H1 (cell line): ENCODE data around the gene GPR141. TPM values are rescaled to one million over a fixed set of nuclear protein-coding genes. Genes with fewer than 3 reads are reported as not detected.

Experiments
- CTCF ChIA-PET: fragments of 300-600 bp; sonication (Branson Sonifier 250); formaldehyde crosslinking; loops from one replicate; lab custom pipeline; 2021; ENCODE audit not compliant: partially characterized antibody; lab: Charles Lee
- POLR2A ChIA-PET: fragments of 300-600 bp; sonication (Branson Sonifier 250); formaldehyde crosslinking; loops from one replicate; lab custom pipeline; 2021; ENCODE audit warnings: inconsistent platforms; ENCODE audit not compliant: partially characterized antibody; lab: Charles Lee
- DNase-seq, 2 experiments: peaks; one replicate each; pipeline versions ENCODE4 v3.0.0 to v3.0.0-alpha.2; 2010 to 2022; ENCODE audit warnings: low spot score in 2 of 2, low read depth in 1 of 2, mixed read lengths in 1 of 2
- FAIRE-seq: peaks from 2 replicates; lab custom pipeline; 2011; peaks lifted over from hg19 to GRCh38; lab: Jason Lieb, UNC
- H2AFZ ChIP-seq: 2 replicates; pipeline ENCODE4 v1.8.1; 2012; ENCODE audit warnings: low read length, inconsistent platforms
- H2AK5ac ChIP-seq: 2 replicates; pipeline ENCODE4 v1.6.1; 2013; ENCODE audit warnings: low read depth, low read length
- H2BK120ac ChIP-seq: replicated peaks from 2 replicates; pipeline ENCODE3; 2013; ENCODE audit warnings: low read depth, low read length, inconsistent platforms
- H2BK12ac ChIP-seq: 2 replicates; pipeline ENCODE4 v1.6.1; 2013; ENCODE audit warnings: low read depth, low read length
- H2BK15ac ChIP-seq: 2 replicates; pipeline ENCODE4 v1.6.1; 2013; ENCODE audit warnings: low read length
- H2BK20ac ChIP-seq: 2 replicates; pipeline ENCODE4 v1.6.1; 2013; ENCODE audit warnings: low read length
- H2BK5ac ChIP-seq: 2 replicates; pipeline ENCODE4 v1.6.1; 2013; ENCODE audit warnings: low read depth, low read length
- H3K14ac ChIP-seq: 2 replicates; pipeline ENCODE4 v1.6.1; 2013; ENCODE audit warnings: inconsistent platforms; ENCODE audit not compliant: insufficient read length
- H3K18ac ChIP-seq: 2 replicates; pipeline ENCODE4 v1.6.1; 2013; ENCODE audit warnings: low read length; ENCODE audit errors: extremely low read depth
- H3K23ac ChIP-seq: 2 replicates; pipeline ENCODE4 v1.6.1; 2013; ENCODE audit warnings: inconsistent platforms; ENCODE audit not compliant: insufficient read length
- H3K23me2 ChIP-seq: 2 replicates; pipeline ENCODE4 v1.6.1; 2013; ENCODE audit warnings: low read depth, low read length
- H3K27ac ChIP-seq: 2 replicates; pipeline ENCODE4 v1.6.1; 2011; ENCODE audit warnings: low read depth, low read length, inconsistent platforms
- H3K27me3 ChIP-seq, 4 experiments: replicated peaks in 1 of 4; 1 replicate in 1 of 4; 2 replicates in 3 of 4; pipeline versions ENCODE4 v1.6.1 to v1.8.1; 2011 to 2013; ENCODE audit warnings: low read length in 3 of 4, mild to moderate bottlenecking in 3 of 4, inconsistent platforms in 2 of 4, mixed read lengths in 2 of 4, moderate library complexity in 1 of 4; ENCODE audit not compliant: control insufficient read depth in 3 of 4, insufficient read depth in 3 of 4; ENCODE audit errors: extremely low read depth in 1 of 4
- H3K36me3 ChIP-seq, 4 experiments: 2 replicates each; pipeline versions ENCODE4 v1.6.1 to v1.8.1; 2011 to 2013; ENCODE audit warnings: mild to moderate bottlenecking in 4 of 4, low read length in 3 of 4, moderate library complexity in 2 of 4, control low read depth in 1 of 4, inconsistent platforms in 1 of 4; ENCODE audit not compliant: insufficient read depth in 4 of 4, control insufficient read depth in 2 of 4
- H3K4ac ChIP-seq: replicated peaks from 2 replicates; pipeline ENCODE3; 2013; ENCODE audit warnings: low read length, low read depth, mixed read lengths, inconsistent platforms; ENCODE audit not compliant: insufficient read length
- H3K4me1 ChIP-seq, 4 experiments: replicated peaks in 1 of 4; 1 replicate in 1 of 4; 2 replicates in 3 of 4; pipeline versions ENCODE4 v1.6.1 to v1.8.1; 2011 to 2013; ENCODE audit warnings: low read length in 3 of 4, inconsistent platforms in 2 of 4, mixed read lengths in 1 of 4; ENCODE audit not compliant: insufficient read depth in 4 of 4, control insufficient read depth in 3 of 4
- H3K4me2 ChIP-seq, 2 experiments: 2 replicates each; pipeline versions ENCODE4 v1.6.1 to v1.8.1; 2011 to 2013; ENCODE audit warnings: low read depth in 2 of 2, low read length in 2 of 2, control low read depth in 1 of 2, inconsistent platforms in 1 of 2, mild to moderate bottlenecking in 1 of 2; ENCODE audit not compliant: insufficient read depth in 1 of 2
- H3K4me3 ChIP-seq, 4 experiments: fragments of 200-600, 300-600 bp in 1 of 4; sonication (generic), shearing (Covaris generic), sonication (Bioruptor Twin) in 1 of 4; 2 replicates each; pipeline versions ENCODE4 v1.5.1 to v1.8.1; 2011 to 2016; ENCODE audit warnings: low read length in 4 of 4, low read depth in 3 of 4, control low read depth in 2 of 4, inconsistent platforms in 2 of 4, mild to moderate bottlenecking in 2 of 4, mixed read lengths in 1 of 4, moderate library complexity in 1 of 4; ENCODE audit not compliant: insufficient read depth in 2 of 4; ENCODE audit errors: extremely low read depth in 1 of 4
- H3K56ac ChIP-seq: replicated peaks from 2 replicates; pipeline ENCODE3; 2013; ENCODE audit warnings: low read depth, mild to moderate bottlenecking, mixed read lengths, low read length, inconsistent platforms; ENCODE audit not compliant: insufficient read length
- H3K79me1 ChIP-seq: 2 replicates; pipeline ENCODE4 v1.6.1; 2013; ENCODE audit warnings: low read depth, low read length, control low read depth
- H3K79me2 ChIP-seq, 2 experiments: 2 replicates each; pipeline versions ENCODE4 v1.6.1 to v1.8.1; 2012 to 2013; ENCODE audit warnings: low read length in 2 of 2, mild to moderate bottlenecking in 2 of 2, inconsistent platforms in 1 of 2; ENCODE audit not compliant: insufficient read depth in 2 of 2, control insufficient read depth in 1 of 2
- H3K9ac ChIP-seq, 4 experiments: replicated peaks in 1 of 4; 1 replicate in 1 of 4; 2 replicates in 3 of 4; pipeline versions ENCODE4 v1.6.1 to v1.8.1; 2011 to 2013; ENCODE audit warnings: low read depth in 3 of 4, low read length in 3 of 4, control low read depth in 2 of 4, mild to moderate bottlenecking in 2 of 4, moderate library complexity in 2 of 4, inconsistent platforms in 1 of 4; ENCODE audit errors: extremely low read depth in 1 of 4
- H3K9me3 ChIP-seq, 2 experiments: 2 replicates each; pipeline versions ENCODE4 v1.6.1 to v1.8.1; 2012 to 2013; ENCODE audit warnings: mild to moderate bottlenecking in 2 of 2, moderate library complexity in 2 of 2, control low read depth in 1 of 2, inconsistent platforms in 1 of 2, low read depth in 1 of 2, low read length in 1 of 2, mixed read lengths in 1 of 2; ENCODE audit not compliant: insufficient read depth in 2 of 2
- H4K20me1 ChIP-seq, 2 experiments: replicated peaks in 1 of 2; 2 replicates each; pipeline versions ENCODE3 to v1.8.1; 2011 to 2013; ENCODE audit warnings: inconsistent platforms in 2 of 2, low read length in 2 of 2, mild to moderate bottlenecking in 1 of 2; ENCODE audit not compliant: insufficient read depth in 2 of 2, control insufficient read depth in 1 of 2
- H4K5ac ChIP-seq: 2 replicates; pipeline ENCODE4 v1.6.1; 2013; ENCODE audit warnings: low read length, low read depth, mixed read lengths, inconsistent platforms; ENCODE audit not compliant: insufficient read length
- H4K8ac ChIP-seq: 2 replicates; pipeline ENCODE4 v1.8.0; 2013; ENCODE audit warnings: mild to moderate bottlenecking, moderate library complexity, low read length, inconsistent platforms; ENCODE audit not compliant: insufficient read depth; ENCODE audit errors: extremely low read depth
- H4K91ac ChIP-seq: replicated peaks from 2 replicates; pipeline ENCODE3; 2013; ENCODE audit warnings: low read length, mixed read lengths, inconsistent platforms; ENCODE audit not compliant: insufficient read length
- CREB1 ChIP-seq: IDR thresholded peaks from 2 replicates; pipeline ENCODE4 v1.6.1; 2012; ENCODE audit warnings: inconsistent platforms
- RBBP5 ChIP-seq: IDR thresholded peaks from 2 replicates; pipeline ENCODE4 v1.7.1; 2012; ENCODE audit warnings: low read depth, mild to moderate bottlenecking, inconsistent platforms, low read length, moderate library complexity, borderline replicate concordance
- YY1 ChIP-seq: IDR thresholded peaks from 2 replicates; pipeline ENCODE4 v1.6.1; 2011; ENCODE audit warnings: low read depth, mild to moderate bottlenecking, low read length
- WGBS, 2 experiments: shearing (Covaris generic) in 1 of 2; methylation state at CpG; one replicate each; pipeline versions ENCODE4 v1.1.6 to v1.1.7; 2013 to 2015; ENCODE audit warnings: low lambda C conversion rate in 2 of 2, mixed read lengths in 2 of 2, inconsistent platforms in 1 of 2, low coverage in 1 of 2, missing lambda C conversion rate in 1 of 2; ENCODE audit not compliant: insufficient replicate concordance in 2 of 2, insufficient coverage in 1 of 2, insufficient read length in 1 of 2; ENCODE audit errors: extremely low coverage in 1 of 2, missing lambda C conversion rate in 1 of 2; 5-methylcytosine and 5-hydroxymethylcytosine counted together
- polyA plus RNA-seq, 7 experiments: library from polyadenylated mRNA; depleted of rRNA in 3 of 7; stranded (reverse) in 5 of 7; unstranded in 2 of 7; fragments of >200 nt in 5 of 7; fragments of 200-250 nt in 2 of 7; gene quantifications; 1 replicate in 5 of 7; 2 replicates in 1 of 7; 4 replicates in 1 of 7; pipeline versions ENCODE4 v1.2.1 to v1.2.3, GENCODE V29; 2011 to 2013; ENCODE audit warnings: missing spikeins in 2 of 7, mixed read lengths in 2 of 7
- total RNA-seq: library from RNA; stranded (reverse); fragmentation: NEBNext Ultra II Directional; extraction: Animal tissue kit (Norgen Biotek cat#: 25700); gene quantifications from 2 replicates; pipeline ENCODE4 v1.2.1, GENCODE V29; 2021

The GPR141 gene
- total and polyA plus RNA-seq, 2 of the 8 experiments (the other 6 are each of a cell fraction or from before 2014, with no cell fraction given), result 0.45 to 1.0 TPM

GRCh38 chr7:37759526-37759925, 76.0 kb downstream of the GPR141 start:
- Histone ChIP-seq H3K9ac (no peak overlapping the region), H3K18ac (no peak overlapping the region), H3K4me3 (no peak overlapping the region), H2AK5ac (no peak overlapping the region), H4K20me1 (no peaks in the 10 kb centered on the region), H3K27ac (no peak overlapping the region), H3K14ac (no peak overlapping the region), H2AFZ (no peak overlapping the region), H3K4ac (no peak overlapping the region), H3K9me3 (no peaks in the 10 kb centered on the region), H3K56ac (no peak overlapping the region), H2BK5ac (no peak overlapping the region), H2BK20ac (no peak overlapping the region), H2BK15ac (no peak overlapping the region), H3K4me1 (no peaks in the 10 kb centered on the region), H2BK120ac (no peak overlapping the region), H3K27me3 (no peaks in the 10 kb centered on the region), H3K36me3 (no peaks in the 10 kb centered on the region), H3K79me1 (no peaks in the 10 kb centered on the region), H3K4me2 (no peak overlapping the region), H2BK12ac (no peak overlapping the region), H4K8ac (no peak overlapping the region), H3K79me2 (no peaks in the 10 kb centered on the region), H3K23me2 (no peaks in the 10 kb centered on the region), H4K5ac (no peak overlapping the region), H3K23ac (no peak overlapping the region), H4K91ac (no peak overlapping the region)
- TF ChIP-seq RBBP5, result no peak
- no peak for TF ChIP-seq YY1
- no peak for TF ChIP-seq CREB1
- ChIA-PET POLR2A (no interaction called here), CTCF (interaction anchor here (1.1 kb wide), 1 partner anchor 558 kb away, joined by 4 read pairs; no protein-coding TSS in a partner anchor)
- DNase-seq (no peak), FAIRE-seq (no peak)
- 79% methylated on average over 5 of the region's 5 CpGs; no CpG with 5 or more reads in 1 of the 2 experiments for WGBS, 2 experiments
